Sigmoid colon (tissue), 4 donors: ENCODE measurements around the gene ST6GALNAC3.

Source experiments
- CTCF ChIP-seq, 4 experiments: fragments of 450-650 bp in 3 of 4; fragments of 200-600 bp in 1 of 4; IDR thresholded peaks; one replicate each; pipeline ENCODE4 v1.5.1; 2016 to 2019; ENCODE audit warnings: antibody characterized with exemption in 4 of 4, mild to moderate bottlenecking in 3 of 4, moderate library complexity in 2 of 4
- EP300 ChIP-seq, 4 donors: sonication (generic); formaldehyde crosslinking; IDR thresholded peaks; one replicate each; pipeline ENCODE4 v1.6.1; 2017; ENCODE audit warnings: antibody characterized with exemption in 4 of 4
- POLR2A ChIP-seq, 2 donors: fragments of 450-650 bp; IDR thresholded peaks; one replicate each; pipeline ENCODE4 v1.6.1; 2016; ENCODE audit warnings: antibody characterized with exemption in 2 of 2, mild to moderate bottlenecking in 2 of 2, moderate library complexity in 2 of 2
- POLR2AphosphoS5 ChIP-seq, 4 donors: sonication (generic); formaldehyde crosslinking; IDR thresholded peaks; one replicate each; pipeline ENCODE4 v1.6.1; 2017; ENCODE audit warnings: antibody characterized with exemption in 4 of 4

DNA sequence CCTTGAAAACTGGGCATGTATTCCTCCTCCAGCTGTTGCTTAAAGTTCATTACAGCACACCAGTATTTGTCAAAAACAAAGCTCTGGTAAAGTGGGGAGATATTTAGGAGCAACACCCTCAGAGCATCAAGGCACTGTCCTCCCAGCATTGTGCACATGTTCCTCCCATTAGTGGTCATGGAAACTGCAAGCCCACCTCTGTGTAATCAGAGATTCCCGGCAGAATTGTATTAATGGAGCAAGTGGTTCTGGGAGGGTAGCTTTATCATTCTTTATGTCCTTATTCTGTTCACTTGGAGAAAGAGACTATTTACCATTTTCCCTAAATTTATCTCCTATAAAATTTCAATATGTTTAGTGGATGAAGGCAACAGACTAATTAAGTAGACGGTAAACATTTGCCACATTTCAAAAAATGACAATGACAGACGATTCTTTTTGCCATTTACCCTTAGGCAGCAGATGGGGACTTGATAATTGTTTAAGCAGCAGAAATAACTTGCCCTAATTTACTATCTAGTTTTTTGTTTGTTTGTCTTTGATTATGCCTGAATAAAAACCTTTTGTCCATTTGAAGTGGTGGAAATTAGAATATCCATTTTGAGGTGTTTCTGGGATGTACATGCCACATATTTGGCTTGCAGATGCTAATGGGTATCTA, 503.1 kb downstream of the ST6GALNAC3 start:
- TF ChIP-seq CTCF (IDR thresholded peaks at IDR 0.05) (no peak), POLR2A (IDR thresholded peaks at IDR 0.05) (no peak), EP300 (IDR thresholded peaks at IDR 0.05) (no peak), POLR2AphosphoS5 (IDR thresholded peaks at IDR 0.05) (no peak)
